Activated CD4-positive, CD25-positive, alpha-beta regulatory T cell treated with anti-CD3 and anti-CD28 coated beads, Interleukin-2, amount 50 U/mL, for 16 hours (primary cell): ENCODE data around the gene TRIM71.
"Not testable (repeated sequence)": the region's sequence is repeated elsewhere in the genome, so short reads cannot be mapped to it uniquely, and the experiment has no call there.

ENCODE experiments used
- DNase-seq: peaks from one replicate; pipeline ENCODE4 v3.0.0-alpha.2; 2020; ENCODE audit warnings: low read depth, low spot score

The TRIM71 gene

DNA sequence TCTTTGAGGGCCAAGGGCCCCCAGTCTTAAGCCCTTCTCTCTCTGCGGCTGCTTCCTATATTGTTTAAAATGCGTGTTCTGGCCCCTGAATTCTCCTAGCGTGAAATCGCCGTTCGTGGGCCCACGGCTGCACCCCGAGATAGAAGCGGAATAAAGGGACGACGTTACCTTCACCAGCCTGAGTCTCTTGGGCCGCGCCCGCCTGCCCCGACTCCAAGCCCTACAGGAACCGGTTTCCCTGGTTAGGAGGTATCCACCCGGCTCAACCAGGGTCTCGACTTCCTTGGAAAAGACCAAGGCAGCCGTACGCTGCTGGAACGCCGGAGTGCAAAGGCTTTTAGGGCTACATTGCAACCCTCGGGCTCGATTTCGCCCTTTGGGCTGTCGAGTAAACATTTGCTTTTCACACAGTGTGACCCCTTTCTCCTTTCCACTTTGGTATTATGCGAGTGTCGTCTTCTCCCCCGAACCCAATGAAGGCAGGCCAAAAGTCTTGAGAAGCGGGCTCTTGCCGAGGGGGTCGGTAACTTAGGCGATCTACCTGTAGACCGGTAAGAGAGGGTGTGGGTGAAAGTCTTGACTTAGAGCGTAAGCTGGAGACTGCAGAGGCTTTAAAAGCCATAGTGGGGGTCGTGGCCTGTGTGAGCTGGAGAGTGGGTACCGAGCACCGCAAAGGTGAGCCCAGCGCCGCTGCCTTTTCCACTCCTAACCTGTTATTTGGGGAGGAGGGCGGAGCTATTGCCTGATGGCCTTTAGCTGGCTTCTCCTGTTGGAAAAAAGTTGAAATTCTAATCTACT, 2.0 kb downstream of the TRIM71 start:
- no peak for DNase-seq

DNA sequence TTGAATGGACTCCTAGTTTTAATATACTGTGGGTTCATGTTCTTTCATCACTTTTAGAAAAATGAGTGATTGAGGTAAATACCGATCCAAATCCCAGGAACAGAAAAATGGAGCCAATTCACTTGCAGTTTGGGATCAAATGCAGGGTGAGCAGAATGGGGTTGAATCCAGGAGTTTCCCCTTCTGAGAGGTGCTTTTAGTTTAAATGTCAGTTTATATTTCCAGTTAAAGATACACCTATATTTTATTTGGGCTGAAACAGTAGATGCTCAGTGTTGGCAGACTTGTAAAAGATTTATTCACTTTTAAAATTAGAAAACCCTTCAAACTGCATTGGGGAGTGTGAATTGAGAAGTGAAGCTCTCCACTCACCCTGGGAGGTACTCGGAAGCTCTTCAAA, 2.6 kb downstream of the TRIM71 start:
- no peak for DNase-seq

DNA sequence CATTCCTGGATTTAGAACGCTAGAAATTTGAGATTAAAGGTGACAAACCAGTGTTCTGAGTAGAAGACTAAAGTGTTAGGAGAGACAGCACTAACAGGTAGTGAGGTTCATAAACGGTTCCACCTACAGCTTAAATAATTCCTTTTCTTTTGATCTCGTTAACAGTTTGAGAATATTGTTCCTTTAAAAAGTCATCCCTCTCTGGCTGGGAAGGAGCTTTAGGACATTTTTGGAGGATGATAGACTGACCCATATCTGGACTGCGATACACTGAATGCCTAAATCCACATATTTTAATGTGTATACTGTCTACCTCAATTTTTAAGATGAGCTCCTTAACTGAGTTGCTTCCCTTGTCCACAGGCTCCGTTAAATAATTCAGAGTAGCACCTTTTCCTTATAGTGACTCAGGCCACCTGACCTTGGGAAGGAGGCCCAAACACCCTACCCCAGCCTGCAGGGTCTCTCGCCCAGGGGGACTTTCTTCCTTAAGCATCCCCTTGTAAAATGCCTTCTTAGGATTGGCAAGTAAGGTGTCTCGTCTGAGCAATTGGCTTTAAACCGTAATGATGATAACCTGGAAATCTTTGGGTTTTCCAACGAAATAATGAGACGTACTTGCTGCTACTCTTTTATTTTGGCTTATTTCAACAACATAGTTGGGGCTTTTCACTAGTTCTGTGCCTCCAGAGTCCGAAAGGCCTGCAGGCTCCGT, 3.3 kb downstream of the TRIM71 start:
- DNase-seq, result no peak

DNA sequence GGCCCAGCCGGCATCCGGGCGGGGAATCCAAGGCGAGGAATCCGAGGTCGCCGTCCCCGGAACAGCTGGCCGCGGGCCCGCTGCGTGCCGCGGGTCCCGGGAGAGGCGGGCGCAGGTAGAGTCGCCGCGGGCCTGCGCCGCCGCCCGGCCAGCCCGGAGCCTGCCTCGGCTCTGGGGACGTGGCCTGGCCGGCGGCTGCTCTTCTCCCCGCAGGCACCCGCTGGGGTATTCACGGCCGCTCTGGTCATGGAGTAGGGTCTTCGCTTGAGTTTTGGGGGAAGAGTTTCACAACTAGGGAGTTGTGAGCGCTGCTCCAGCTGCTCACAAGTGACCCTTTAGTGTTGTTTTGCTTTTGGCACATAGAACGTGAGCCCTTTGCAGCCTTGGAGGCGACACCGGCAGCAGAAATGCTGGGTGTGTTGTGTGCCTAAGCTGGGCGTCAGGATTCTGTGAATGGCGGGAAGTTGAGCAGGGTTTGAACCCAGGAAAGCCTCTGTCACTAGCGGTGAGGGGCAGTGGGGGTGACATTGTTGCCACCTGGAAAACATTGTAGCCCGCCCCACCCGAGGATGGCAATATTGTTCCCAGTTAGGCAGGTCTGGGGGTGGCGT, 4.0 kb downstream of the TRIM71 start:
- no peak for DNase-seq

DNA sequence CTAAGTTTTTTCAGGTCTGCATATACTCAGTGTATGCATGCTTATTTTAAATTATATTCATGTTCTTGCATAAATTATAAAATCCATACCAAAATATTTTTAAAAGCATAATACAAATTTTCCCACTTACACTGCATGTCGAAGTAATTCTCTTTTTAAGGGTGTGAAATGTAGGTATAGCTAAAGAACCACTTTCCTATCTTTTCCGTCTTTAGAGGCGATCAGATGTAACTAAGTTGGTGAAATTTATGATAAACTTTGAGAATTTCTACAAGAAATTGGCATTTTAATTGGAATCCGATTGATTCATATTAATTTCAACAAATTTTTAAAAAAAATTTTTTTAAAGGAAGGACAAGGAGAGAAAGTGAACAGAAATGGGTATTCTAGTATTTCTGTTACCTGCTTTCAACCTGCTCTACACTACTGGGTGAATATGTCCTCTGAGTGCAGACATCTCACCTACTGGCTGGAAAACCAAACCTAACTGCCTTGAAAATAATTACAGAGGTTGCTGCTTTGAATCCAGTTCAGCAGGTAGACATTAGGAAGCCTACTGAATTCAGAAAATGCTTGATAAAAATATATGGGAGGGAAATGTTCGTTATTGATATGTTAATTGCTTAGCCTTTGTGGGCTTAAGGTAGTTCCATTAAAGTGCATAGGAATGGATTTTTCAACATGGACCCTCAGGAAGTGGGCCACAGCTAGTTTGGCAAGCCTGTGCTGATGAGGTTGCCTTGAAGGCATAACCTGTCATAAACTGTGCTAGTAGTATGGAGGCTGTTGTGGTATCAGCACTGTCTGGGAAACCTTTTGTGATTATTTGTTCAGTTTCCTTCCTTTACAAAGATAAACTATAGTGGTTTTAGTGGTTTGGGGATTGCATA, 5.1 kb downstream of the TRIM71 start:
- no peak for DNase-seq

DNA sequence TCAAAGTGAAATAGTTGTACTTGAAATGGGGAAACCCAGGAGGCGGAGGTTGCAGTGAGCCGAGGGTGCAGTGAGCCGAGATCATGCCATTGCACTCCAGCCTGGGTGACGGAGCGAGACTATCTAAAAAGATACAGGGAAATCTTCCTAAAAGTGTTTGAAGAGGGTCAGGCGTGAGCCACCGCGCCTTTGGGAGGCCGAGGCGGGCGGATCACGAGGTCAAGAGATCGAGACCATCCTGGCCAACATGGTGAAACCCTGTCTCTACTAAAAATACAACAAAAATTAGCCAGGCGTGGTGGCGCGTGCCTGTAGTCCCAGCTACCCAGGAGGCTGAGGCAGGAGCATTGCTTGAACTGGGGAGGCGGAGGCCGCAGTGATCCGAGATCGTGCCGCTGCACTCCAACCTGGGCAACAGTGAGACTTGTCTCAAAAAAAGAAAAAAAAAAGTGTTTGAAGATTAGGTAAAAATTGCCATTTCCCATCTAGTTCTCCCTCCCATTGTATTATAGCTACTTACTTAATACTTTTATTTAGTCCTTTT, 5.9 kb downstream of the TRIM71 start:
- not testable (repeated sequence) for DNase-seq

DNA sequence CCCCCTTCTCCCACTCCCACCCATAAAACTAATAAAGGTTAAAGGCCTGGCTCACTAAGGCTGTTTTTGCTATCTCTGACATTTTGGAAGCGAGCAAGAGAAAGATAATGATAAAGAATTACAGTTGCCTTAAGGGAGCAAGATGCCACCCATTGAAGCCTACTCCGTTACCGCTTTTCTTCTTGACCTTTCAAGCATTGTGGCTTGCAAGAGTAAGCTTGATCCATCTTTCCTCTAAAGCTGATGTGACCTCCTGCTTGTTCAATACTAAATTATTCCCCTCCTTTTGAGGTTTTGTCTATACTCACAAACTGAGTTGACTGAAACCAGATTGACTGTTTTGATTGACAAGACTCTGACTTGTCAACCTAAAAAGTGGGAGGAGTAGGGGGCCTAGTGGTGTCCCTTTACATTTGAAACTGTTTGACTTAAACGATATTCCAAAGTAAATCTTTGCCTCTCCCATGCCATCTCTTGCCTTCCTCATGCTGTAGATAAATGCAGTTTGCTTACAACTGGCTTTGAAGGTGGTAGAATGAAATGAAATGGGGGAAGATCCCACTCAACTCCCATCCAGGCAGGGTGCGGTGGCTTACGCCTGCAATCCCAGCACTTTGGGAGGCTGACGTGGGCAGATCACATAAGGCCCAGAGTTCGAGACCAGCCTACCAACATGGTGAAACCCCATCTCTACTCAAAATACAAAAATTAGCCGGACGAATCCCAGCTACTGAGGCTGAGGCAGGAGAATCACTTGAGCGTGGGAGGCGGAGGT, 8.0 kb downstream of the TRIM71 start:
- no peak for DNase-seq

DNA sequence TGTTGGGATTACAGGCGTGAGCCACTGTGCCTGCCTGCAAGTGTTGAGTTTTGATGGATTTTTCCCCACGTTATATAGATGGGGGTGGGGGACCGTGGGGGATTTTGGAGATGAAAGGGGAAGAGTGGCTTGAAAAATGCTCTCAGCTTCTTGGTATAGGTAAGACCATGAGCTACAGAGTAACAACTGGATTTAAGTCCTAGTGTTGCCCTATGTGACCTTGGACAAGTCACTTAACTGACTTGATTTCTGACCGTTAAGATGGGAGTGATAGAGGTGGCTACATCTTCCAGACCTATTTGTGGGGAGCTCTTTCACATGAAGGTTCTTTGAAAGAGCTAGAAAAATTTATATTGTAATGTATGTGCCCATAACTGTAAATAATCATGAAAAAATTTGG, 13.3 kb downstream of the TRIM71 start:
- no peak for DNase-seq

DNA sequence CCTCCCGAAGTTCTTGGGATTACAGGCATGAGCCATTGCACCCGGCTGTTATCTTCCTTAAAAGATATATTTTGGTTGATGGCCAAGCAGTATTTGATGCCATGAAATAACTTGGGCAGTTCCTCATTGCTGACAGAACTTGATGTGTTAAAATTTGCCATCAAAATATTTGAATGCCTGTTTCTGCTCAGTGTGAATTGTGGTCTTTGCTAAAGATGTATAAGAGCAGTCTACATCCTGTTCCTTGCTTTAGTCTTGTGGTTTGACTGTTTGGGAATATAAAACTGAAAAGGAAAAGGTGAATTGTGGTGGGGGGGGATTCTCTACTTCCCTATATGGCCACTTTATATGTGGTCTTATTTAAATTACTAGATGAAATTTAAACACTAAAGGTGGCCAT, 14.0 kb downstream of the TRIM71 start:
- no peak for DNase-seq

DNA sequence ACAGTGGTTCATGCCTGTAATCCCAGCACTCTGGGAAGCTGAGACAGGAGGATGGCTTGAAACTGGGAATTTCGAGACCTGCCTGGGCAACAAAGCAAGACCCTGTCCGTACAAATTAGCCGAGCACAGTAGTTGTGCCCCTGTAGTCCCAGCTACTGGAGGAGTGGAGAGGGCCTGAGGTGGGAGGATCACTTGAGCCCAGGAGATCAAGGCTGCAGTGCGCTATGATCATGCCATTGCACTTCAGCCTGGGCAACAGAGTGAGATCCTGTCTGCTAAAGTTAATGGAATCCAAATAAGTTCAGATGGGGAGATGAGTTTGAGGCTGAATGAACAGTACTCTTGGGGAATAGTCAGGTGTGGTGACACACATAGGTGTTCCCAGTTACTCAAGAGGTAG, 14.4 kb downstream of the TRIM71 start:
- no peak for DNase-seq

DNA sequence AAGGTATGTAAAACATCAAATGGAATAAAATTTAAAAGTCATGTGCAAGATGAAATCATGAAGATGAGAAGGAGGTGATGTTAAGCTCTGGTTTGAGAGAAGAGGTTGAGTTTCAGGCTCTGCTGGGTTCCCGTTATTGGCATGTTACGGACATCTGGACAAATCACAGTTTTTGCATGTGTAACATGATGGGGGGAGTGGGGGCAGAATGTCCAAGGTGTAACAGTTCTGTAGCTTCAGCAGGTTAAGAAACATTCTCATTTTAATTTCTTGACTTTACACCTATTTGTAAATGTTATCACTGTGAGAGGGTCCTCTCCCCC, 17.2 kb downstream of the TRIM71 start:
- DNase-seq, result no peak

DNA sequence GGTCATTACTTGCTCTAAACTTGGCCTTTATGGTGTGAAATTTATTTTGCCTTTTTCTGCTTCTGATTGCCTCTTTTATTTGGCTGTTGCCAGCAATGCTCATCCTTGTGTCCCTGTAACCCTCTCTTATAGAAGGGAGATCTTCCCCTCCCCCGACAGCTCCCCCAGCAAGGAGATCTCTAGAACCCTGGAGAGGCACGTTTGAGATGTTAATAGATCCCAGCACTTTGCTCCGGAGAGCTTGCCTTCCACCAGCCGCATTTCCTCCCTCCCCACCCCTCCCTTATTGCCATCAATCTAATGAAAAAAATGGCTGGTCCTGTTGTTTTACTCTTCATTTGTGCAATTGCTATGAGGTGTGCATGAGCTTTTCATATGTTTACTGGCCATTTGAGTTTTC, 18.2 kb downstream of the TRIM71 start:
- DNase-seq, result no peak

DNA sequence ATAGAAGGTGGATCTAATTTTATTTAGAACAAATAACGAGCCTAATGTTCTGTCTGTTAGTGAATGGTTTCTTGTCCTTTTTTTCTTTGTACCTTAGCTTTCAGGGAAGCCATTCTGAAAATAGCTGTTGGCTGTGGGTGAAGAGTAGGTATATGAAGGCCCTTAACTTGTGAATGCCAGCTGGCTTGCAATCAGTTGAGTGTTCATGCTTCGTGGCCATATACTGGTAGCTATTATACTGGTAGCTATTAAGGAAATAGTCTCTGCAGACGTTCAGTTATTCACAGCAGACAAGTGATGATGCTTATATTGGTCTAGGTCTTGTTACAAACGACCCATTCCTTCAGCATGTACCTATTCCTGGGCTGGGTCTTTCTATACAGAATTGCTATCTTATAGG, 18.8 kb downstream of the TRIM71 start:
- DNase-seq, result no peak

DNA sequence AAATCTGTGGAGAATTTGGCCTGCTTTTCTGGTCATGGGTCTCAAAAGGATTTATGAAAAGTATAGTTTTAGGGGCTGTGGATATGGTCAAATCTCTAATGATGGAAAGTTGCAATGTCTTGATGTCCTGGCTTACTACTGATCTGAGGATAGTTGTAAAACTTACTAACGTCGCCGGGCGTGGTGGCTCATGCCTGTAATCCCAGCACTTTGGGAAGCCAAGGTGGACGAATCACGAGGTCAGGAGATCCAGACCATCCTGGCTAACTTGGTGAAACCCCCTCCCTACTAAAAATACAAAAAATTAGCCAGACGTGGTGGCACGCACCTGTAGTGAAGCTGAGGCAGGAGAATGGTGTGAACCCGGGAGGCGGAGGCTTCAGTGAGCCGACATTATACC, 19.6 kb downstream of the TRIM71 start:
- no peak for DNase-seq

DNA sequence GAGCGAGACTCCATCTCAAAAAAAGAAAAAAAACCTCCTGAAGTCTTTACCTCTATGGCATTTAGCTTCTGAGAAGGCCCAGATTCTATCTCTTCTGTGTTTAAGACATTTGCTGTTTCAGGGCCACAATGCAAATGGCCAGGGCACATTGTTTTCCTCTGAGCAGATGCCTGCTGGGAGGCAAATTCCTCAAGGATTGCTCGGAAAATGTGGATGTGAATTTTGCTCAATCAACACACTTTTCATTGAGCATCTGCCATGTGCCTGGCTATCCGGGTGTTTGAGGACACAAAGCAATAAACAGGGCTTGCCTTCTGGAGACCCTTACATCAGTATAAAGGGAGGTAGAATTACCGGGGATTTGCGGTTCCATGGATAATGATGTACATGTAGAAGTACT, 20.0 kb downstream of the TRIM71 start:
- DNase-seq, result no peak

DNA sequence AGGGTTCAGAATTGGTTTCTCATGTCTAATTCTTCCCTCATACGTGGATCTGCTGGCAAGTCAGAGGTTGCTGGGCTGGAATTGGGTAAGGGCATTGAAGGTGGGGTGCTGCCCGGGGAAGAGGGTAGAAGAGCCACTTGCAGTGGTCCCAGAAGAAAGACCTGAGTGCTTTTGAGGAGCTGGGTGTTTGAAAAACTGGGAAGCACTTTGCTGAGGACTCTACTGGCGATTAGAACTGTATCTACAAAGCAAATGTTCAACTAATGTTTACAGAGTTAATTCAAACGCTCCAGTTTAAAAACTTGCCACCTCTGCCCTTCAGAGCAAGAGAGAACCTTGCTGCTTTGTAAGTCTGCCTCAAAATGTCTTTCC, 21.9 kb downstream of the TRIM71 start:
- no peak for DNase-seq

DNA sequence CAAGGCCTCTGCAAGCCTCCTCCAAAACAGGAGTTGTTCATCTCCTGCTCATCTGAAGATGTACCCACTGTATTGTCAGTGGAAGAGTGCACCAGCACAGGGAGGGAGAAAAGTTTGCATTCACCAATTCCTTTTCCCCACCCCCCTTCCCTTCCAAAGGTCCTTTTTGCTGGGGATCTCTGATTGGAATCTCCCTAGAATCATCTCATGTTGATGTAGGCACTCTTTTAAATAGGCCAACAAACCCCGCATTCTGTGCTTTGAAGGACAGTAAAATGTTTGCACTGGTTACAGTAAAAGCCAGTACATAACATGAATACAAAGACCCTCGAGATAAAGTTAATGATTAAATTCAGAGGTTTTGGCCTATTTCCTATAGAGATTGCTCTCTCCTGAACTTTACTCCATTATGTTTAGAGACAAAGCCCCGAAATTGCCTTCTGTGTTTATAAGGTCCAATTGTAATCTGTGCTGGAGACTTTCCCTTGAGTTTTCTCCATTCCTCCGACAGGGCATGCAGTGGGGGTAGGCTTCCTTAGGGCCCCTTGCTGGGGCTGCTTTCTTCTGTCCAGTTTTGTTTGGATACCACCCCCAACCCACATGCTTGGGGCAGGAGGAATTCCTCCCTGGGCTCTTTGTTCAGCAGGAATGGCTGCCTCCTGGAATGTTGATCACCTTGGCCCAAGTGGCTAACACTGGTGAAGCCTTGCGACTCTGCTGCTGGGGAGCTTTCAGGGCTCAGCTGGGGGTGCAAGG, 22.5 kb downstream of the TRIM71 start:
- DNase-seq, result no peak

DNA sequence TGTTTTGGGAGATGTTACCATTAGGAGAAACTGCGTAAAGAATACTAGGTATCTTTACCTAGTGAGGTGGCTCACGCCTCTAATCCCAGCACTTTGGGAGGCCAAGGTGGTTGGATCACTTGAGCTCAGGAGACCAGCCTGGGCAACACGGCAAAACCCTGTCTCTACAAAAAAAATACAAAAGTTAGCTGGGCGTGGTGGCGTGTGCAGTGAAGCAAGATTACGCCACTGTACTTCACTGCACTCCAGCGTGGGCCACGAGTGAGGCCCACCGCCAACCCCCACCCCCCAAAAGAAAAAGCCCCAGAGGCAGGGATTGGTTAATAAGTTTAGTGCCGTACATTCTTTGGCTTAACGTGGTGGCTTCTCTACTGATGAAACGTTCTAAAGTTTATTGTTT, 23.5 kb downstream of the TRIM71 start:
- DNase-seq, result no peak

DNA sequence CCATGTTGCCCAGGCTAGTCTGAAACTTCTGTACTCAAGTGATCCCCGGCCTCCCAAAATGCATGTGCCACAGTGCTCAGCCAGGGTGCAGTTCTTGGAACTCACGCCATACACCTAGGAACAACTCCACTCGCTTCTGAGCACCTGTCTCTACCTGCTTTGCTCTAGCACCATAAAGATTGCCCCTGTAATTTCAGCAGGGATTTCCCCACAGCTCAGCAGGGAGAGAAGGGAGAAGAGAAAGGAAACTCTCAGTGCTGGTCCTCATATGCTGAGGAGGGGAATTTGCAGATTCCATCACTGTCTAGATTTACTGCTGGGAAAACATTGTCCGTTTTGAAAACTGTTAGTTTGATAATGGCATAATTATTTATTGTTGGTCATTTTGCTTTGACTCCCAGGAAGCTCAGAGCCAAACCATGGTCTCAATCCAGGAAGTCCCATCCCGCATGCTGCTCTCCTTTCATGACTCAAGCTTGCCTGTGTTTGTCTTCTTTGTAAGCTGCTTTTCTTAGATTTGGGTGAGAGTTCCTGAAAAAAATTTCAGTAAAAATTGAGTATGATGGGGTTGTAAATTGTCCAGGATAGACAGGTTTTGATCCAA, 24.2 kb downstream of the TRIM71 start:
- no peak for DNase-seq

DNA sequence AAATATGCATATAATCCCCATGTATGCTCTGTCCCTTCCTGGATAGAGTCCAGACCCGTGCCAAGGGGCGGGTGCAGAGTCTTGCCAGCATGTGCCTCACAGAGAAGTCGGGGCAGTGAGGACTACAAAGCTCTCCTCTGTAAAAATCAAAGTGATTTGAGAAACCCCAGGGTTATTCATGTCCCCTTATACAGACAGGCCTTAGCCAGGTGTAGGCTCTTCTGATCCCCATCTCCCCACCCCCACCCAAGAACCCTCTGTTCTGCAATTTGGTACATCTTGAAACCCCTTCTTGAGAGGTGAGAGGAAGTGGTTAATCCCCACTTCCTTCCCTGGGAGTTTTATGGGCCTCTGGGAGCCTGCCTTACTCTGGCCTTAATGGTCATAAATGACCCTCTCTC, 24.7 kb downstream of the TRIM71 start:
- DNase-seq, result no peak
